ENCODE measurements around the gene HOXA4.

HOXA4 gene

GRCh38 chr7:27166531-27167505 is 36.3 kb upstream of the HOXA4 start:
- no peak overlapping the region for H3K4me3 ChIP-seq (ENCODE audit: low read depth, low read length)

GRCh38 chr7:27165996-27166530 is 35.5 kb upstream of the HOXA4 start:
- Histone ChIP-seq H3K27me3 (replicated peaks) (peaks cover 95% of the 10 kb centered on the region), H3K27ac (no peak overlapping the region)
- in situ Hi-C loops (cut with HindIII; ENCODE audit: low pct_ligation_motif_present, low sequenced_read_pairs): loop anchor here (10.0 kb wide), 1 partner anchor 791 kb away; no protein-coding TSS in a partner anchor

More at GRCh38 chr7:27166531-27167505, 36.3 kb upstream of the HOXA4 start:
- DNase-seq: no peak
- TF ChIP-seq CTCF (IDR thresholded peaks at IDR 0.05; ENCODE audit: low read depth, low read length, missing control alignments): no peak
- Histone ChIP-seq H3K27me3 (replicated peaks) (peaks cover 98% of the 10 kb centered on the region), H3K36me3 (replicated peaks) (no peaks in the 10 kb centered on the region), H3K27ac (no peak overlapping the region)
- in situ Hi-C loops (cut with HindIII; ENCODE audit: low pct_ligation_motif_present, low sequenced_read_pairs): loop anchor here (10.0 kb wide), 1 partner anchor 792 kb away; no protein-coding TSS in a partner anchor

GRCh38 chr7:27165089-27165995 is 34.8 kb upstream of the HOXA4 start, which contains the start of gene HOXA9:
HOXA9 (minus strand) TSS chr7:27165537; CDS start chr7:27165457, 80 bp downstream.
- TF ChIP-seq CTCF (IDR thresholded peaks at IDR 0.05; ENCODE audit: low read depth, low read length, missing control alignments): no peak
- Histone ChIP-seq H3K36me3 (replicated peaks) (no peaks in the 10 kb centered on the region), H3K27ac (no peak within 1 kb of the TSS), H3K4me3 (ENCODE audit: low read depth, low read length) (no peak within 1 kb of the TSS), H3K27me3 (replicated peaks) (peaks cover 94% of the 10 kb centered on the region)
- DNase-seq: no peak
- in situ Hi-C loops (cut with HindIII; ENCODE audit: low pct_ligation_motif_present, low sequenced_read_pairs): loop anchor here (10.0 kb wide), 1 partner anchor 791 kb away; no protein-coding TSS in a partner anchor

More at GRCh38 chr7:27165996-27166530, 35.5 kb upstream of the HOXA4 start:
- no peaks in the 10 kb centered on the region for H3K36me3 ChIP-seq (replicated peaks)
- no peak for DNase-seq
- H3K4me3 ChIP-seq (ENCODE audit: low read depth, low read length): no peak overlapping the region
- TF ChIP-seq CTCF (IDR thresholded peaks at IDR 0.05; ENCODE audit: low read depth, low read length, missing control alignments): no peak

GRCh38 chr7:27164367-27165088 is 34.0 kb upstream of the HOXA4 start:
- no peak for TF ChIP-seq CTCF (IDR thresholded peaks at IDR 0.05; ENCODE audit: low read depth, low read length, missing control alignments)
- H3K27ac ChIP-seq: no peak overlapping the region
- no peaks in the 10 kb centered on the region for H3K36me3 ChIP-seq (replicated peaks)
- no peak overlapping the region for H3K4me3 ChIP-seq (ENCODE audit: low read depth, low read length)
- in situ Hi-C loops (cut with HindIII; ENCODE audit: low pct_ligation_motif_present, low sequenced_read_pairs): loop anchor here (10.0 kb wide), 1 partner anchor 790 kb away; no protein-coding TSS in a partner anchor
- H3K27me3 ChIP-seq (replicated peaks): peaks cover 96% of the 10 kb centered on the region
- no peak for DNase-seq

GRCh38 chr7:27164045-27164366 is 33.4 kb upstream of the HOXA4 start:
- H3K36me3 ChIP-seq (replicated peaks): no peaks in the 10 kb centered on the region
- no peak overlapping the region for H3K4me3 ChIP-seq (ENCODE audit: low read depth, low read length)
- no peak overlapping the region for H3K27ac ChIP-seq
- DNase-seq: no peak
- in situ Hi-C loops (cut with HindIII; ENCODE audit: low pct_ligation_motif_present, low sequenced_read_pairs): loop anchor here (10.0 kb wide), 1 partner anchor 789 kb away; no protein-coding TSS in a partner anchor
- no peak for TF ChIP-seq CTCF (IDR thresholded peaks at IDR 0.05; ENCODE audit: low read depth, low read length, missing control alignments)
- H3K27me3 ChIP-seq (replicated peaks): peaks cover 96% of the 10 kb centered on the region
